ENCODE results near the gene ADH4.

Gene ADH4

DNA sequence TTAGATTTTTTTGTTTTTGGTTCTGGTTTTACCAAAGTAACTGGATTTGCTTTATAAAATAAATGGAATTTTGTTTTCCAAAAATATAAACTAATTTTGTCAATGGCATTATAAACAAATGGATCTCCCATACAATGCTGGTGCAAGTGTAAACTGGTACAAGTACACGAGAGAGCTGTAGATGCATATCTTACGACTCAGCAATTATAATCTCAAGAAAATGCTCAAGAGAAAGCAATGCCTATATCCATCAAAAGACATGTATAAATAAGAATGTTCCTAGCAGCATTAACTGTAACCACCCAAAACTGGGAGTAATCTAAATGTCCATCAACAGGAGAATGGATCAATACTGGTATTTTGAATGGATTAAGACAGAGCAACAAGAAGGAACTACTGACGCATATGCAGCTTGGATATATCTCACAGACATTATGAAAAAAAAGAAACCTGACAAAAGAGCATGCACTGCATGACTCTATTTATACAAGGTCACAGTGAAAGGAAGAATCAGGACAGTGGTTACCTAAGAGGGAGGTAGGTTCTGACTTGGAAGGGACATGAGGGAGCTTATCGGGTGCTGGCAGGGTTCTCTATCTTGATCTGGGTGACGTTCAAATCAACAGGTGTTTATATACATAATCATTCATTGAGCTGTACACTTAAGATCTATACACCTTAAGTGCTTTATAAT lies 65.0 kb downstream of the ADH4 start:
- DNase-seq: no peak

DNA sequence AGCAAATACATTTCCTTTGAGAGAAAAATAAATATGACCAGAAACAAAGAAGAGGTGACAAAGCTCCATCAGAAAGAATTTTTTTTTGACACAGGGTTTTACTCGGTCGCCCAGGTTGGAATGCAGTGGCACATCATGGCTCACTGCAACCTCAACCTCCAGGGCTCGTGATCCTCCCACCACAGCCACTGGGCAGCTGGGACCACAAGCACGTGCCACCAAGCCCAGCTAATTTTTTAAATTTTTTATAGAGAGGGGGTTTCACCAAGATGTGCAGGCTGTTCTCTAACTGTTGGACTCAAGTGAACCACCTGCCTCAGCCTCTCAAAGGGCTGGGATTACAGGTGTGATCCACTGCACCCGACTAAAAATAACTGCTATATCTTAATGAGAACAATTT lies 65.8 kb downstream of the ADH4 start:
- no peak for DNase-seq

DNA sequence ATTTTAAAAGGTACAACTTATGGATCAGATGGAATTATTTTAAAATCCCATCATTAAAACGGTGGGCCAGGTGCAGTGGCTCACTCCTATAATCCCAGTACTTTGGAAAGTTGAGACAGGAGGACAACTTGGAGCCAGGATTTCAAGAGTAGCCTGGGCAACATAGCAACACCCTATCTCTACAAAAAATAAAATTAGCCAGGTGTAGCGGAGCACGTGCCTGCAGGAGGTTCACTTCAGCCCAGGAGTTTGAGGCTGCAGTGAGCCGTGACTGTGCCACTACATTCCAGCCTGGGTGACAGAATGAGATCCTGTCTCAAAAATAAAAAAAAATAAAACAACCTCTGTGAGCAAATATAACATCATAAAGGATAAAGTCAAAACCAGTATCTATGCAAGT lies 66.9 kb downstream of the ADH4 start:
- DNase-seq: no peak

DNA sequence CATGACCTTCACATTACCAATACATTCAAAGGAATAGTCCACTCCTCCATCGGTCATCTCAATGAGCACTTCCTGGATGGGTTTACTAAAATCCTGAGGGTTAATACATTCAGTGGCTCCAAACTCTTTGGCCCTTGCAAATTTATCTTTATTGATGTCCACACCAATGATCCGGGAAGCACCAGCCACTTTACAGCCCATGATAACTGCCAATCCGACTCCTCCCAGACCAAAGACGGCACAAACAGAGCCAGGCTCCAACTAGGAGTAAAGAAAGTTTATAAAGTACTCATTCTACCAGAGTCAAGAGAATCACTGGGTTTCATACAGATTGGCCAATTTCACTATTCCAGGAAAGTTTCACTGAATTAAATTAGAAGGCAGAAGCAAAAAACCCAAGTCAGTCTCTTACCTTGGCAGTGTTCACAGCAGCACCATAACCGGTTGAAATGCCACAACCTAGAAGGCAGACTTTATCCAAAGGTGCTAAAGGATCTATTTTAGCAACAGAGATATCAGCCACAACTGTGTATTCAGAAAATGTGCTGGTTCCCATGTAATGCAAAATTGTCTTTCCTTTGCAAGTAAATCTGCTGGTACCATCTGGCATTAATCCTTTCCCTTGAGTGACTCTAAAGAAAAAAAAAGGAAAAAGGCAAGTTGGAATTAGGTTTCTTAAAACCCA lies 67.7 kb downstream of the ADH4 start:
- DNase-seq: no peak

DNA sequence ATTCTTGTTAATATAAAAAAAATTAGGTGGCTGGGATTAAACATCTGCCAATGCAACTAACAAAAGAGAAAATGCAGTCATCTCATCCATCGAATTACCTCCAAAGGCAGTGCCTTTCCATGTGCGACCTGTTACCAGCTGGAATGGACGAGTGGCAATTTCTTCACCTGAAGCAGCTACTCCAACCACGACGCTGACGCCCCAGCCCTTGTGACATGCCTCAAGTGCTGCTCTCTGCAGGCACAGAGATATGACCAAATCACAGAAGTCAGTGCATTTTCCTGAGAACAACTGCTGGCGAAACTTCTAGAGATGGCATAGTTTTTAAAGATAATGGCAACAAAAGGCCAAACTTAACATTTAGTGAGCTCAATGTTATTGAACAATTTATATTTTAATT lies 69.3 kb downstream of the ADH4 start:
- no peak for DNase-seq
